Adrenal gland (tissue), 12 donors: ENCODE data around the gene GATAD2A. TPM values are rescaled to one million over a fixed set of nuclear protein-coding genes. Genes with fewer than 3 reads are reported as not detected.

Experiments
- DNase-seq, 7 donors: peaks; one replicate each; pipeline ENCODE4 v3.0.0-alpha.2; 2019 to 2020
- H3K27ac ChIP-seq, 5 donors: fragments of 200-600 bp; sonication (generic) in 4 of 5; 1 replicate in 3 of 5; 2 replicates in 2 of 5; pipeline versions ENCODE4 v1.5.1 to v1.8.0; 2016 to 2020; ENCODE audit warnings: mild to moderate bottlenecking in 1 of 5
- H3K27me3 ChIP-seq: fragments of 200-600 bp; 2 replicates; pipeline ENCODE4 v1.8.0; 2021
- H3K36me3 ChIP-seq, 2 donors: fragments of 200-600 bp; replicated peaks in 1 of 2; 1 replicate in 1 of 2; 2 replicates in 1 of 2; pipeline versions ENCODE4 v1.5.1 to v1.8.0; 2018 to 2022
- H3K4me1 ChIP-seq, 2 donors: fragments of 200-600 bp; replicated peaks in 1 of 2; 1 replicate in 1 of 2; 2 replicates in 1 of 2; pipeline versions ENCODE4 v1.5.1 to v1.8.0; 2018 to 2021
- H3K4me3 ChIP-seq, 4 donors: fragments of 200-600 bp; sonication (generic) in 3 of 4; one replicate each; pipeline ENCODE4 v1.5.1; 2016 to 2018
- H3K9me3 ChIP-seq, 3 donors: fragments of 200-600 bp; sonication (generic) in 1 of 3; replicated peaks in 1 of 3; 1 replicate in 2 of 3; 2 replicates in 1 of 3; pipeline versions ENCODE4 v1.5.1 to v1.8.0; 2016 to 2021
- CTCF ChIP-seq, 6 experiments: fragments of 450-650 bp in 4 of 6; fragments of 200-600 bp in 2 of 6; sonication (generic) in 1 of 6; IDR thresholded peaks; 1 replicate in 5 of 6; 2 replicates in 1 of 6; pipeline versions ENCODE4 v1.5.1 to v1.8.0; 2016 to 2021; ENCODE audit warnings: antibody characterized with exemption in 6 of 6, mild to moderate bottlenecking in 2 of 6, moderate library complexity in 1 of 6
- POLR2A ChIP-seq, 2 donors: fragments of 450-650 bp; IDR thresholded peaks; one replicate each; pipeline ENCODE4 v1.6.1; 2017; ENCODE audit warnings: antibody characterized with exemption in 2 of 2, mild to moderate bottlenecking in 2 of 2, moderate library complexity in 1 of 2
- WGBS, 4 donors: extraction: QIAGEN DNeasy Blood & Tissue Kit in 2 of 4; methylation state at CpG; one replicate each; pipeline versions ENCODE4 v1.1.5 to v1.1.7; 2013 to 2017; 5-methylcytosine and 5-hydroxymethylcytosine counted together
- intact Hi-C, 2 donors: fragments of 100-400 bp; cut with DNase I; formaldehyde crosslinking; loops; one replicate each; pipeline versions ENCODE4 v1.14.1 to v1.15.0; 2022 to 2023
- polyA plus RNA-seq, 3 donors: library from polyadenylated mRNA; stranded (reverse); fragments of 200-250 nt in 2 of 3; fragments of 350-450 nt in 1 of 3; fragmentation: Illumina TruSeq in 1 of 3; extraction: RNeasy Lipid Tissue Mini Kit (QIAGEN cat#74804) in 1 of 3; gene quantifications; one replicate each; pipeline ENCODE4 v1.2.3, GENCODE V29; 2013 to 2014
- total RNA-seq, 9 donors: library from RNA; depleted of rRNA in 4 of 9; stranded (reverse); fragments of >200 nt in 4 of 9; fragments of 120-200 nt in 1 of 9; fragmentation: NEBNext Ultra II Directional in 1 of 9; extraction: Animal tissue kit (Norgen Biotek cat#: 25700) in 1 of 9; gene quantifications; one replicate each; pipeline versions ENCODE4 v1.1.0 to v1.2.4, GENCODE V29; 2013 to 2023
- donor health status: healthy with polysubstance abuse.
- donor health status: Bipolar disorder and iron deficiency.
- donor health status: DM: yes; HTN: yes; CAD: no.
- donor health status: DM: no; HTN: no; CAD: no.
- donor health status: DM: no; HTN: no; CAD: no.
- donor health status: DM: yes; HTN: yes; CAD: no.

Gene GATAD2A
- total and polyA plus RNA-seq, 12 donors, result 17.0 to 125 (median 61.9) TPM

- H3K4me1 ChIP-seq, result no peaks in the 10 kb centered on the region
- WGBS, 4 donors, result 83 to 95% (median 91%) methylated on average over 12 of the region's 12 CpGs
- H3K4me3 ChIP-seq, result no peak overlapping the region
- TF ChIP-seq POLR2A (IDR thresholded peaks at IDR 0.05) (no peak), CTCF (IDR thresholded peaks at IDR 0.05) (no peak)
- intact Hi-C loops, result no loop called here
- H3K9me3 ChIP-seq, result no peaks in the 10 kb centered on the region
- peaks cover 0 to 42% of the 10 kb centered on the region in 2 donors for H3K36me3 ChIP-seq
- H3K27ac ChIP-seq, result no peak overlapping the region
- H3K27me3 ChIP-seq, result no peaks in the 10 kb centered on the region
- no peak for DNase-seq
These were observed 101.1 kb downstream of the GATAD2A start for GRCh38 chr19:19506592-19506991.

- H3K27ac ChIP-seq, result no peak overlapping the region
- no peak overlapping the region for H3K4me3 ChIP-seq
- WGBS, 4 donors, result 74 to 90% (median 87%) methylated on average over 5 to 8 of the region's 8 CpGs
- TF ChIP-seq POLR2A (IDR thresholded peaks at IDR 0.05) (no peak), CTCF (IDR thresholded peaks at IDR 0.05) (no peak)
- intact Hi-C loops, result no loop called here
- no peaks in the 10 kb centered on the region for H3K27me3 ChIP-seq
- no peaks in the 10 kb centered on the region for H3K4me1 ChIP-seq
- no peak for DNase-seq
- H3K36me3 ChIP-seq, result peaks cover 0 to 34% of the 10 kb centered on the region in 2 donors
- H3K9me3 ChIP-seq, result no peaks in the 10 kb centered on the region
These were observed 101.9 kb downstream of the GATAD2A start for GRCh38 chr19:19507354-19507753.

GRCh38 chr19:19508217-19508616 is 102.7 kb downstream of the GATAD2A start:
- Histone ChIP-seq H3K27me3 (no peaks in the 10 kb centered on the region), H3K36me3 (peaks cover 0 to 25% of the 10 kb centered on the region in 2 donors), H3K4me3 (no peak overlapping the region), H3K4me1 (no peaks in the 10 kb centered on the region), H3K27ac (no peak overlapping the region), H3K9me3 (no peaks in the 10 kb centered on the region)
- intact Hi-C loops, result no loop called here
- WGBS, 4 donors, result 86 to 92% (median 87%) methylated on average over 6 to 11 of the region's 11 CpGs
- TF ChIP-seq CTCF (IDR thresholded peaks at IDR 0.05) (no peak), POLR2A (IDR thresholded peaks at IDR 0.05) (no peak)
- no peak for DNase-seq

- intact Hi-C loops, result no loop called here
- Histone ChIP-seq H3K36me3 (peaks cover 0 to 18% of the 10 kb centered on the region in 2 donors), H3K4me3 (no peak overlapping the region), H3K4me1 (peaks cover 0 to 2% of the 10 kb centered on the region in 2 donors), H3K9me3 (no peaks in the 10 kb centered on the region), H3K27ac (no peak overlapping the region), H3K27me3 (no peaks in the 10 kb centered on the region)
- DNase-seq, result peak in 2 of 7 donors; percentile 59 to 61
- no peak for TF ChIP-seq POLR2A (IDR thresholded peaks at IDR 0.05)
- 20 to 51% (median 27%) methylated on average over 2 to 6 of the region's 6 CpGs for WGBS, 4 donors
These were observed 105.0 kb downstream of the GATAD2A start for GRCh38 chr19:19510432-19510831.

GRCh38 chr19:19513682-19514081 is 108.2 kb downstream of the GATAD2A start:
- H3K27ac ChIP-seq, result no peak overlapping the region
- intact Hi-C loops, result no loop called here
- no peaks in the 10 kb centered on the region for H3K9me3 ChIP-seq
- no peaks in the 10 kb centered on the region for H3K36me3 ChIP-seq
- TF ChIP-seq POLR2A (IDR thresholded peaks at IDR 0.05) (no peak), CTCF (IDR thresholded peaks at IDR 0.05) (no peak)
- no peak overlapping the region for H3K4me3 ChIP-seq
- peaks cover 8 to 21% of the 10 kb centered on the region in 2 donors for H3K4me1 ChIP-seq
- WGBS, 4 donors, result 81 to 83% (median 82%) methylated on average over 17 of the region's 17 CpGs
- DNase-seq, result no peak
- H3K27me3 ChIP-seq, result no peaks in the 10 kb centered on the region
